GM18909 (cell line): Measurements from ENCODE around the gene SRRD.
"Not testable (repeated sequence)": the region's sequence is repeated elsewhere in the genome, so short reads cannot be mapped to it uniquely, and the experiment has no call there.

Experiments used
- ATAC-seq: cut with Tn5 transposase; IDR thresholded peaks from one replicate; pipeline ENCODE4 v1.9.1; 2021; ENCODE audit warnings: mild to moderate bottlenecking; ENCODE audit not compliant: unreplicated experiment, poor library complexity

Gene SRRD, protein sequence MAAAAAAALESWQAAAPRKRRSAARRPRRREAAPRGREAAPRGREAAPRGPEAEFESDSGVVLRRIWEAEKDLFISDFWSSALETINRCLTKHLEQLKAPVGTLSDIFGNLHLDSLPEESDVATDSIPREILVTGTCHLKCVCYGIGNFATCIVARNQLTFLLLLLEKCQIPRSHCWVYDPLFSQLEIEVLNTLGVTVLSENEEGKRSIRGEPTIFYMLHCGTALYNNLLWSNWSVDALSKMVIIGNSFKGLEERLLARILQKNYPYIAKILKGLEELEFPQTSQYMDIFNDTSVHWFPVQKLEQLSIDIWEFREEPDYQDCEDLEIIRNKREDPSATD

GRCh38 chr22:26483439-26484359 lies at the start of gene SRRD, which contains the start of gene HPS4:
TSS of gene SRRD (plus strand) at chr22:26483877. CDS start at chr22:26483891, 14 bp downstream.
TSS of gene HPS4 (minus strand) at chr22:26483783. CDS start at chr22:26481762, 2,021 bp downstream.
- peak; percentile 72 for ATAC-seq

- ATAC-seq, result no peak
Measured at GRCh38 chr22:26435327-26436093, 48.2 kb upstream of the SRRD start.

DNA sequence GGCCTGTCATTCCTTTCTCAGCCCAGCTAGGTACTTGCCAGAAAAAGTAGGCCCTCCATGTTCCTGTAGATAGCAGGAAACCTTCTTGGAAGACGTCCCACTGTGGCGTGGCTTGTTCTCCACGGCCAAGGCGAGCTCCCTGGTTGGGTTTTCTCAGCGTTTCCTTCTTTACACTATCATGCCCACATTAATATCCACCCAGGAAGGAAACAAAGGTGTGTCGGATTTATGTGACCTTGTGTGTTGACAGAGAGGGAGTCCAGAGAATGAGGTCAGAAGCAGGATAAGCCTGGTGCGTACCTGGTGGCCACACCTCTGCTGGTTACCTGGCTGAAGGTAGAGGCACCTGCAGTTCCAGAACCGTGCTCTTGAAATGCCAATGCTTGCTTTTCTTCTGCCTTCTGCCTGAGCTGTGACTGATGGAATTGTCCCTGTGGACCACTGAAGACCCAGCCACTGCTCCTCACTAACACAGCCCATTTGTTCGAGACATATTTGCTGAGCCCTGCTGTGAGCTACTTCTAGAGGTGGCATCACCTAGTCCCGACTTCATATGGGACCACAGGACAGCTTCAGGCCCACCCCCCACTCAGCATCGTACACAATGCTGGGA lies 46.7 kb upstream of the SRRD start:
- ATAC-seq, result no peak

DNA sequence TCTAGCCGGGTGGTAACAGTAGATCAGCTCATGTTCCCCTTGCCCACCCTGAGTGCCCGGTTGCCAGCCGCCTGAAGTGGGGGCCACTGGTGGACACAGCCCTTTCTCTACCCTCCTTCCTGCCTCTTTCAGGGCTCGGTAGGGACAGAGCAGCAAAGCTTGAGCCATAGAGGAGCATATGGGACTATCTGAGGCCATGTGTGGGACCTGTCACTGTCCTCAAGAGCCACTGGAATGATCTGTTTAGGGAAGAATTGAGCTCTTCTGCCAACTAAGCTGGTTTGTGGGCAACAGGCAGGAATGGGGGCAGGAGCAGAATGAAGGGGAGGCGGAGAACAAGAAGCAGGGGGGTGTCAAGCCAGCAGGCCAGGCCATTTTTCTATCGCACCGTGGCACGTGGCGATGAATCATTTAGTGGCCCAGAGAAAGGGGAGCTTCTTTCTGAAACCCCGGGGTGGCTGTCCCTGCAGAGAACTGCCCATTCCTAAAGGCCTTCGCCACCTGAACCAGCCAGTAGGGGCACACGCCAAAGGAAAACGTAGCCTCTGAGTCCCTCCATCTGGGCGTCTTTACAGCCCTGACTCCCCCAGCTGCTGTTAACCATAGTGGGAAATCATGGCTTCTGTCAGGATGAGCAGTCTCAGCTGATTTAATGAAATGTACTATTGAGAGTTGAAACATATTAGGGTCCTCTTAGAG lies 45.8 kb upstream of the SRRD start:
- no peak for ATAC-seq

DNA sequence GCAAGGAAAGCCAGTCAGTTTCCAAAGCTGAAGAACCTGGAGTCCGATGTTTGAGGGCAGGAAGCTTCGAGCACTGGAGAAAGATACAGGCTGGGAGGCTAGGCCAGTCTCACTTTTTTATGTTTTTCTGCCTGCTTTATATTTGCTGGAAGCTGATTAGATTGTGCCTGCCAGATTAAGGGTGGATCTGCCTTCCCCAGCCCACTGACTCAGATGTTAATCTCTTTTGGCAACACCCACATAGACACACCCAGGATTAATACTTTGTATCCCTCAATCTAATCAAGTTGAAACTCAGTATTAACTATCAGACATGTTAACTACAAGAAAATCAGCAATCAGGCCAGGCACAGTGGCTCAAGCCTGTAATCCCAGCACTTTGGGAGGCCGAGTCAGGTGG lies 44.9 kb upstream of the SRRD start:
- ATAC-seq, result not testable (repeated sequence)

GRCh38 chr22:26439559-26439958 lies 44.1 kb upstream of the SRRD start:
- no peak for ATAC-seq

DNA sequence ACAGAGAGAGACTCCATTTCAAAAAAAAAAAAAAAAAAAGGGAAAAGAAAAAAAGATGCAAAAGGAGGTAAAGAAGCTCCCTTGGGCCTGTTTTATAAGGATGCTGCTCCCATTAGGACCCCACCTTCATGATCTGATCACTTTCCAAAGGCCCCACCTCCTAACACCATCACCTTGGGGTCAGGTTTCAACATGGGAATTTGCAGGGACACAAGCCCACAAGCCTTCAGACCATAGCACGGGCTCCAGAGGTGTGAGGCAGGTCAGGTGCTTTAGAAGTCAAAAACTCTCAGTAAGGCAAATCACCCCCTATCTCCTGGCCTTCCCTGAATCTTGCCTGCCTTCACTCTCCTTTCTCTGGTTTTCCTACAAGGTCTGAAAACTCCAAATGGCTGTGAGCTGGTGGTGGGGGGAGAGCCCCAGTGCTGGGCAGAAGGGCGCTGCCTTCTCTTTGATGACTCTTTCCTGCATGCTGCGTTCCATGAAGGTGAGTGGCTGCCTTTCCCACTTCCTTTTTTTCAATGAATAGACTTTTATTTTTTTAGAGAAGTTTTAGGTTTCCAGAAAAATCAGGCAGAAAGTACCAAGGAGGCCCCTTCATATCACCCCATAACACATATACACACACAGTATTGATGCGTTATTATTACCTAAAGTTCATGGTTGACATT lies 41.5 kb upstream of the SRRD start:
- no peak for ATAC-seq

DNA sequence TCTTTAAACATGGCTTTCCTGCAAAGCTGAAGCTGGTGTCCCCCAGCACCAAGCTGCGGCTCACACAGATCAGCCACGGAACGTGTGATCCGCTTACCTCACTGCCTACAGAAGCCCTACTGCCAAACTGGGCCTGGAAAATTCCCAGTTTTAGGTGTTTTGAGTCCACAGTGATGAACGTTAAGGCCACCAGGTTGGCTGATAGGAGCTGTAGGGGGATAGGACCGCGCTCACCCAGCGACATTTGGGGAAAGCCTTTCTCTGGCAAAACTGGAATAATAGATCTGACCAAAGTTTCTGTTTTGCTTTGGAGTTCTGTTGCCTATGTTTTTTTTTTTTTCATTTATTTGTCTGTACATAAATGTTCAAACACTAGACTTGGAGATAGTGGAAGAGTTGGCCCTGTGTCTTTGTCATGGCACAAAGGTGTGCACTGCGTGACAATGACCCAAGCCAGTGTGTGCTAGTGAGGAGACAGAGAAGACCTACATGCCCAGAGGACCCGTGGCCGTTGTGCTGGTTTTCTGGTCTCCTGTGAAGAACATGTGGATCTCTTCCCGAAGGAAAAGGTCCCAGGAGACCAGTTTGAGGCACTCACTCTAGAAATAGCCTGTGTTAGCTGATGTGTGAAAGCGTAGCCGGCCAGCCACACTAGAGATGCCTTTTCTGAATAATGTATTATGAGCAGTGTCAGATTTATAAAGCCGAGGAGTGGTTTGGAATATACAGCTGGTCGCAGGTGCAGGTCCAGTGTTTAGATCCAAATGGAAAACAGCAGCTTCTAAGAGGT lies 39.6 kb upstream of the SRRD start:
- no peak for ATAC-seq

DNA sequence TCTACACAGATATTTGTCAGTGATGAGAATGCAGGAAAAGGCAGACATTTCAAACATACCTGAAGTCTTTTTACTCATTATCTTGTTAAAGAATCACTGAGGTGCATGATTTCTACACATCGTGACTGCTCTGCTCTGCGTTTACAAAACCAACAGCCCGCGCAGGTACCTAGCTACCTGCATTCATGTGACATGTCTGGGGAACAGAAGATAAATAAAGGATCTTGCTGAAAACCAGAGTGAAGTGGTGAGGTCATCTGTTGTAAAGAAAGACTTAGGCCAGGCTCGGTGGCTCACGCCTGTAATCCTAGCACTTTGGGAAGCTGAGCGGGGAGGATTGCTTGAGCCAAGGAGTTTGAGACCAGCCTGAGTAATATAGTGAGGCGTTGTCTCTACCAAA lies 38.9 kb upstream of the SRRD start:
- no peak for ATAC-seq

GRCh38 chr22:26445577-26446275 lies 38.0 kb upstream of the SRRD start:
- ATAC-seq, result no peak

DNA sequence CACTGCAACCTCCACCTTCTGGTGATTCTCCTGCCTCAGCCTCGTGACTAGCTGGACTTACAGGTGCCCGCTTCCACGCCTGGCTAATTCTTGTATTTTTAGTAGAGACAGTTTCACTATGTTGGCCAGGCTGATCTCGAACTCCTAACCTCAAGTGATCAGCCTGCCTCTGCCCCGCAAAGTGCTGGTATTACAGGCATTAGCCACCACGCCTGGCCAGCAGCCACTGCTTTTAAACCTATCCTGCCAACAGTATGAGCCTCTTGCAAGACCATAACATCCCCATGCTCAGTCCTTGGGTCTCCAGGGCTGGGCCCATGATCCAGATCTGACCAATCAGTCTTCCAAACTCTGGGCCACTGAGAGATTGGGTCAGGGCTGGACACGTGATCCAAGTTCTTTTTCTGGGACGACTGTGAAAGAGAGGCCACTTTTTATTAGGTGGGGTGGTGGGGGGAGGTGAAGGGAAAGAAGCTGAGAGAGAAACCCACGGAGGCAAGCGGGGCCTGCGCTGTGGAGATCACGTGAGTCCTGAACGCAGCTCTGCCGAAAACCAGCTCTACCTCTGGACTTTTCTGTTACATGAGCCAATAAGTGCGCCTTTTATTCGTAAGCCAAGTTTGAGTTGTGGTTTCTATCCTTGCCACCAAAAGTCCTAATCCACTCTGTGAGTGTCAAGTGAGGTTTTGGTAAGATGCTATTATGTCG lies 36.7 kb upstream of the SRRD start:
- no peak for ATAC-seq

DNA sequence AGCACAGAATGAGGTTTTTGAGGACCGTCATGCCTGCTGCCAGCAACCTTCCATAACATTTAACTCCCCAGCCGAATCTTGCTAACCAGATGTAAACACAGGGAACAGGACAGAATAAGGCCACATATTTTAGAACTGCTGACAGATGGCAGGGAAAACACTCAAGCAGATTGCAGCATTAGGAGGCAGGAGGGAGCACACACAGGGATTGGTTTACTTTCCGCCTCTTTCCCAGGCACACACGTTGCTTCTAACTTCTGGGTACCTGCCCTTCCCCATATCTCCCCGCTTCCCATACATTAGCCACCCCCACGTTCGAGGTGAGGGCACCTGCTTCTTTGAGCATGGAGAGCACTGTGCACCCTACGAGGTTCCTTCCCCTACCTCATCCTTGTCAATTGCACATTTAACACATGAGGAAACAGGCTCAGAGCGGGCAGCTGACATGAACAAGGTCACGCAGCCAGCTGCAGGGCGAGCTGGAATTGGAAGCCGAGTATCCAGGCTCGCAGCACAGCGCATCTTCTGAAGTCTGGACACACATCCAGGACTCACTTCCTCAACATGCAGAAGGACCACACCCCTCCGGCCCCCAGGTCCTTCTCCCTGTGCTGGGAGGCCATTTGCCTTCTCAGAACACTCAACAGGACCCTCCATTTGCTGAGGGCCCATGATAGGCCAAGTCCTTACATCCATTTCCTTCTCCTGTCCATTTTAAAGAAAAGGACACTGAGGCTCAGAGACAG lies 35.9 kb upstream of the SRRD start:
- ATAC-seq, result no peak

- ATAC-seq, result no peak
Measured at GRCh38 chr22:26448334-26448733, 35.3 kb upstream of the SRRD start.

GRCh38 chr22:26448941-26449340 lies 34.7 kb upstream of the SRRD start:
- ATAC-seq, result no peak

DNA sequence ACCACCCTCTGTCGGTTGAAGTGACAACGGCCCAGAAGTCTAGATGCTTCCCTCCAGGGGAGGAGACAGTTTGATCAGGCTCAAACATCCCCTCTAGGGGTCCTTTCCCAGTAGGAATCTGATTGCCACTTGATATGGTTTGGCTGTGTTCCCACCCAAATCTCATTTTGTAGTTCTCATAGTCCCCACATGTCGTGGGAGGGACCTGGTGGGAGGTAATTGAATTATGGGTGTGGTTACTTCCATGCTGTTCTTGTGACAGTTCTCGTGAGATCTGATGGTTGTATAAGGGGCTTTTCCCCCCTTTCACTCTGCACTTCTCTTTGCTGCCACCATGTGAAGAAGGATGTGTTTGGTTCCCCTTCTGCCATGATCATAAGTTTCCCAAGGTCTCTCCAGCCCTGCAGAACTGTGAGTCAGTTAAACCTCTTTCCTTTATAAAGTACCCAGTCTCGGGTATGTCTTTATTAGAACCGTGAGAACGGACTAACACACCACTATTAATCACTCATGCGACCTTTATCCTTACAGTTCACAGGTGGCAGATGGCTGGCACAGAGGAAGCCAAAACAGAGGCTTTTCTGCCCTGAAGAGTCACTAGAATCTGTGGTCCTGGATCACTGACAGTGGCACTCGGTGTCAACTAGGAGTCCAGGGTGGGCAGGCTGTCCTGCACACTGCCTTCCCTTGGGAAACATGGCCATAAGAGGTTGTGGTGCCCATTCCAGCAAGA lies 33.1 kb upstream of the SRRD start:
- no peak for ATAC-seq
